ENCODE data around the gene GALR2. TPM values are rescaled to one million over a fixed set of nuclear protein-coding genes. Genes with fewer than 3 reads are reported as not detected.

GALR2 gene
- total and polyA plus RNA-seq, 9 of the 15 experiments (the other 6 are each of a cell fraction or from before 2014, with no cell fraction given): 0.34 TPM; not detected in 8

GRCh38 chr17:76123749-76124581, 49.4 kb downstream of the GALR2 start (continued):
- TF ChIP-seq CEBPZ (IDR thresholded peaks at IDR 0.05; ENCODE audit: borderline replicate concordance, low read depth, low read length): no peak
- TF ChIP-seq HES1 (IDR thresholded peaks at IDR 0.05; ENCODE audit: low read depth): no peak
- no peak for TF ChIP-seq MBD2 (IDR thresholded peaks at IDR 0.05; ENCODE audit: borderline replicate concordance, low read depth)
- TF ChIP-seq KLF10 (CRISPR knock-in tag; IDR thresholded peaks at IDR 0.05): no peak
- no peak for TF ChIP-seq KDM2B (CRISPR knock-in tag; IDR thresholded peaks at IDR 0.05)
- TF ChIP-seq NONO (IDR thresholded peaks at IDR 0.05; ENCODE audit: low read depth in 2 of 2, low read length in 1 of 2): no peak

Measured in K562 (cell line).